NCI-H1092 treated with DMSO at 0.1 percent for 48 hours (cell line): ENCODE results near the gene LGMN.
A peak's percentile ranks its signal among the peaks of the same experiment; 100 is the strongest.
"Not testable (repeated sequence)": the region's sequence is repeated elsewhere in the genome, so short reads cannot be mapped to it uniquely, and the experiment has no call there.

Experiments
- DNase-seq: peaks from one replicate; lab custom pipeline; 2025; lab: John Stamatoyannopoulos, UW

LGMN gene

GRCh38 chr14:92748259-92749016, at the start of gene LGMN:
LGMN (minus strand) TSS chr14:92748627; CDS start chr14:92732786, 15,841 bp downstream.
- DNase-seq, result peak; percentile 97

GRCh38 chr14:92794961-92795360, 46.5 kb upstream of the LGMN start:
- no peak for DNase-seq

GRCh38 chr14:92794547-92794941, 46.1 kb upstream of the LGMN start:
- no peak for DNase-seq

- DNase-seq, result peak; percentile 99
Measured at GRCh38 chr14:92793709-92794546, 45.5 kb upstream of the LGMN start, which contains the start of gene GOLGA5. GOLGA5 (plus strand) TSS chr14:92794305; CDS start chr14:92797438, 3,133 bp downstream.

GRCh38 chr14:92792885-92793284, 44.5 kb upstream of the LGMN start:
- DNase-seq, result no peak

- no peak for DNase-seq
Measured at GRCh38 chr14:92789457-92790089, 41.1 kb upstream of the LGMN start.

- no peak for DNase-seq
Measured at GRCh38 chr14:92787554-92787953, 39.1 kb upstream of the LGMN start.

GRCh38 chr14:92786427-92786756, 38.0 kb upstream of the LGMN start:
- DNase-seq, result no peak

- no peak for DNase-seq
Measured at GRCh38 chr14:92785667-92786426, 37.4 kb upstream of the LGMN start.

GRCh38 chr14:92783813-92784431, 35.5 kb upstream of the LGMN start:
- peak; percentile 83 for DNase-seq

GRCh38 chr14:92781350-92781749, 32.9 kb upstream of the LGMN start:
- DNase-seq, result no peak

GRCh38 chr14:92780444-92781232, 32.2 kb upstream of the LGMN start:
- no peak for DNase-seq

- peak; percentile 7 for DNase-seq
Measured at GRCh38 chr14:92778868-92779565, 30.6 kb upstream of the LGMN start.

- DNase-seq, result not testable (repeated sequence)
Measured at GRCh38 chr14:92775292-92775691, 26.9 kb upstream of the LGMN start.

GRCh38 chr14:92774572-92774971, 26.1 kb upstream of the LGMN start:
- no peak for DNase-seq

- DNase-seq, result no peak
Measured at GRCh38 chr14:92770484-92770883, 22.1 kb upstream of the LGMN start.

GRCh38 chr14:92768795-92769194, 20.4 kb upstream of the LGMN start:
- DNase-seq, result no peak

- not testable (repeated sequence) for DNase-seq
Measured at GRCh38 chr14:92768236-92768635, 19.8 kb upstream of the LGMN start.

- not testable (repeated sequence) for DNase-seq
Measured at GRCh38 chr14:92763666-92764631, 15.5 kb upstream of the LGMN start.
